ENCODE measurements around the gene MYO9B. TPM values are rescaled to one million over a fixed set of nuclear protein-coding genes. Genes with fewer than 3 reads are reported as not detected.

Gene MYO9B
- total RNA-seq, 1 experiment from 2014 or later: 58.6 TPM

GRCh38 chr19:17095141-17095919, 19.8 kb downstream of the MYO9B start:
- no peak for DNase-seq
- H3K27me3 ChIP-seq (ENCODE audit: insufficient read depth, low read length): no peaks in the 10 kb centered on the region
- no peaks in the 10 kb centered on the region for H3K27me3 Mint-ChIP-seq (ENCODE audit: low read depth)
- WGBS (ENCODE audit: extremely low coverage, insufficient read length, low lambda C conversion rate): no CpG with 5 or more reads among the region's 23 CpGs
- no peak overlapping the region for H3K4me3 Mint-ChIP-seq
- no peak overlapping the region for H2BK12ac ChIP-seq (ENCODE audit: insufficient read length, low read depth, low read length)
- no peak overlapping the region for H3K56ac ChIP-seq (ENCODE audit: insufficient read length, low read depth, low read length)
- H3K79me1 ChIP-seq (ENCODE audit: insufficient read depth, low read depth, low read length, poor library complexity, severe bottlenecking): peaks cover 2% of the 10 kb centered on the region
- no peak overlapping the region for H2AFZ ChIP-seq (ENCODE audit: low read length)
- H2AK5ac ChIP-seq (ENCODE audit: insufficient read length, low read length): no peak overlapping the region
- no peaks in the 10 kb centered on the region for H3K9me3 Mint-ChIP-seq
- peaks cover 12 to 15% of the 10 kb centered on the region in 2 experiments for H3K4me1 Mint-ChIP-seq
- TF ChIP-seq, protein P1, sequence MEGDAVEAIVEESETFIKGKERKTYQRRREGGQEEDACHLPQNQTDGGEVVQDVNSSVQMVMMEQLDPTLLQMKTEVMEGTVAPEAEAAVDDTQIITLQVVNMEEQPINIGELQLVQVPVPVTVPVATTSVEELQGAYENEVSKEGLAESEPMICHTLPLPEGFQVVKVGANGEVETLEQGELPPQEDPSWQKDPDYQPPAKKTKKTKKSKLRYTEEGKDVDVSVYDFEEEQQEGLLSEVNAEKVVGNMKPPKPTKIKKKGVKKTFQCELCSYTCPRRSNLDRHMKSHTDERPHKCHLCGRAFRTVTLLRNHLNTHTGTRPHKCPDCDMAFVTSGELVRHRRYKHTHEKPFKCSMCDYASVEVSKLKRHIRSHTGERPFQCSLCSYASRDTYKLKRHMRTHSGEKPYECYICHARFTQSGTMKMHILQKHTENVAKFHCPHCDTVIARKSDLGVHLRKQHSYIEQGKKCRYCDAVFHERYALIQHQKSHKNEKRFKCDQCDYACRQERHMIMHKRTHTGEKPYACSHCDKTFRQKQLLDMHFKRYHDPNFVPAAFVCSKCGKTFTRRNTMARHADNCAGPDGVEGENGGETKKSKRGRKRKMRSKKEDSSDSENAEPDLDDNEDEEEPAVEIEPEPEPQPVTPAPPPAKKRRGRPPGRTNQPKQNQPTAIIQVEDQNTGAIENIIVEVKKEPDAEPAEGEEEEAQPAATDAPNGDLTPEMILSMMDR (conservative IDR thresholded peaks at IDR 0.05): no peak
- peak overlapping the region in 1 of 3 experiments; percentile 22; a peak in 1 of 7 replicates for H3K27ac Mint-ChIP-seq
- no peak overlapping the region for H3K27ac ChIP-seq (ENCODE audit: insufficient read length, low read depth, low read length)
- no peak overlapping the region for H4K5ac ChIP-seq (ENCODE audit: insufficient read length, low read depth, low read length)
- H4K20me1 ChIP-seq (ENCODE audit: control insufficient read depth, insufficient read depth, insufficient read length): no peaks in the 10 kb centered on the region
- no peak overlapping the region for H3K23ac ChIP-seq (ENCODE audit: insufficient read length, low read depth, low read length)
- H4K91ac ChIP-seq (ENCODE audit: insufficient read length, low read depth, low read length): no peak overlapping the region
- peaks cover 7% of the 10 kb centered on the region; the same call in 1 of the 2 replicates for H3K79me2 ChIP-seq (ENCODE audit: insufficient read depth, low read length)
- no peak overlapping the region for H3K4ac ChIP-seq (ENCODE audit: low read depth, low read length)
- no peak overlapping the region for H3T11ph ChIP-seq (ENCODE audit: low read length)
- no peaks in the 10 kb centered on the region for H3K4me1 ChIP-seq (ENCODE audit: insufficient read depth, low read length)
- no peak overlapping the region for H3K4me2 ChIP-seq (ENCODE audit: insufficient read depth, insufficient read length, low read length)
- no peak overlapping the region for H2BK20ac ChIP-seq (ENCODE audit: low read depth, low read length, poor library complexity, severe bottlenecking)
- H3K9ac ChIP-seq (ENCODE audit: extremely low read depth, insufficient read length, low read length): no peak overlapping the region
- peaks cover 4 to 8% (median 4%) of the 10 kb centered on the region in 3 experiments; a peak in 3 of 7 replicates for H3K36me3 Mint-ChIP-seq (ENCODE audit: insufficient read depth in 1 of 3, low read depth in 3 of 3)
- no peaks in the 10 kb centered on the region for H3K9me3 ChIP-seq (ENCODE audit: control insufficient read depth, low read depth, low read length)
- no peak overlapping the region for H3K18ac ChIP-seq (ENCODE audit: insufficient read length, low read depth, low read length)
- H3K23me2 ChIP-seq (ENCODE audit: insufficient read length, low read depth, low read length, poor library complexity, severe bottlenecking): no peaks in the 10 kb centered on the region
- no peak overlapping the region for H2BK15ac ChIP-seq (ENCODE audit: low read depth, low read length)
- H2BK5ac ChIP-seq (ENCODE audit: insufficient read length, low read length): no peak overlapping the region
- H2BK120ac ChIP-seq (ENCODE audit: low read depth, low read length, poor library complexity, severe bottlenecking): no peak overlapping the region
- H4K8ac ChIP-seq (replicated peaks; ENCODE audit: insufficient read length, low read depth, low read length): no peak overlapping the region
- no peak overlapping the region for H3K14ac ChIP-seq (ENCODE audit: insufficient read depth, low read length)
